Smooth muscle cell of the brain vasculature (primary cell): Measurements from ENCODE around the gene RABEP2.
"Not testable (repeated sequence)": the region's sequence is repeated elsewhere in the genome, so short reads cannot be mapped to it uniquely, and the experiment has no call there.

Source experiments
- DNase-seq: peaks from one replicate; pipeline ENCODE4 v3.0.0-alpha.2; 2012; ENCODE audit warnings: low read depth, low spot score

Gene RABEP2

DNA sequence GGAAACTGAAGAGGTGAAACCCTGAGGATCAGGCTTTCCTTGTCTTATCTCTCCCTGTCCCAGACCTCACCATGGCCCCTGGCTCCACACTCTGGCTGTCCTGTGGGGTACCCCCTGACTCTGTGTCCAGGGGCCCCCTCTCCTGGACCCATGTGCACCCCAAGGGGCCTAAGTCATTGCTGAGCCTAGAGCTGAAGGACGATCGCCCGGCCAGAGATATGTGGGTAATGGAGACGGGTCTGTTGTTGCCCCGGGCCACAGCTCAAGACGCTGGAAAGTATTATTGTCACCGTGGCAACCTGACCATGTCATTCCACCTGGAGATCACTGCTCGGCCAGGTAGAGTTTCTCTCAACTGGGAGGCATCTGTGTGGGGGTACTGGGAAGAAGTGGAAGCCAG is 8.1 kb upstream of the RABEP2 start:
- DNase-seq = no peak

- DNase-seq = no peak
Measured at GRCh38 chr16:28932339-28933141, 7.5 kb upstream of the RABEP2 start.

DNA sequence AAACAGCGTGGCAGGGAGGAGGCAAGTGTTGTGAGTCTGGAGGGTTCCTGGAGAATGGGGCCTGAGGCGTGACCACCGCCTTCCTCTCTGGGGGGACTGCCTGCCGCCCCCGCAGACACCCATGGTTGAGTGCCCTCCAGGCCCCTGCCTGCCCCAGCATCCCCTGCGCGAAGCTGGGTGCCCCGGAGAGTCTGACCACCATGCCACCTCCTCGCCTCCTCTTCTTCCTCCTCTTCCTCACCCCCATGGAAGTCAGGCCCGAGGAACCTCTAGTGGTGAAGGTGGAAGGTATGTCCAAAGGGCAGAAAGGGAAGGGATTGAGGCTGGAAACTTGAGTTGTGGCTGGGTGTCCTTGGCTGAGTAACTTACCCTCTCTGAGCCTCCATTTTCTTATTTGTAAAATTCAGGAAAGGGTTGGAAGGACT is 6.8 kb upstream of the RABEP2 start, which contains the start of gene CD19:
TSS of gene CD19 (plus strand) at position 171 of the 425 bp plus-strand sequence. CDS start at position 201, 30 bp downstream.
- no peak for DNase-seq

- no peak for DNase-seq
Measured at GRCh38 chr16:28930652-28931051, 5.6 kb upstream of the RABEP2 start.

GRCh38 chr16:28930203-28930602 is 5.2 kb upstream of the RABEP2 start:
- DNase-seq = no peak

GRCh38 chr16:28927815-28928214 is 2.8 kb upstream of the RABEP2 start:
- DNase-seq = no peak

- DNase-seq = not testable (repeated sequence)
Measured at GRCh38 chr16:28926284-28926683, 1.2 kb upstream of the RABEP2 start.

DNA sequence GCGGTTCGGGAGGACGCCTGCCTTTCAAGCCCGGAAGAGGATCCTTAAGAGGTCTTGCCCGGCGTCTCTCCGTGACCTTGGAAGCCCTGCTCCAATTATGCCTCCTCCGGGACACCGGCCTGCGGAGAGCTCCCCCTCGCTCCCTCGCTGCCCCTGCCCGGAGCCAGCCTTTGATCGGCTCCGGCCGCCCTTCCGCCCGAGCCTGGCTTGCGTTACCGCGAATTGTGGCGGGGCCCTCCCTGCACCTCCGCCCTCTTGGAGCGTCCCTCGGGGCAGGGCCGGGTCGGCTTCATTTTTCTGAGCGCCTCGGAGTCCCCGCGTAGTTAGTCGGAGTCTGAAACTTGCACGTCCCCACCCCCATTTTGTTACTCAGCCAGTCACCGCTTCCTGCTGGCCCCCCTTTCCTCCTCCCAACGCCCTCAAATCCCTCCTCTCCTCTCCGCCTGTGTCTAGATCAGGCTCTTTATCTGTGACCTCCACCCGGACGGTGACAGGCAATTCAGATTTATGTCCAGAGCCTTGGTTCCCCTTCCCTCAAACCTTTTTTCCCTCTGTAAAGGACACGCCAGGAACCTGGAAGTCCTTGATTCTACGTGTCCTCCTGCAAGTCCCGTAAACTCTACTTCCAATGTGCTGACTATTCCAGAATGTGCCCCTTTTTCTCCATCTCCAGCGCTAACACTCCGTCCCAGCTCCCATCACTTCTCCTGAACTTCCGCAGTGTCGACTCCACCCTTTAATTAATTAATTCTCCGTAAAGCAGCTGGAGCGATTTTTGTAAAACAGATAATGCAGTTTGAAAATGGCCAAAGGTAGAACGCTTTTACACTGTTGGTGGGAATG is 569 bp upstream of the RABEP2 start:
- DNase-seq = peak; percentile 44

DNA sequence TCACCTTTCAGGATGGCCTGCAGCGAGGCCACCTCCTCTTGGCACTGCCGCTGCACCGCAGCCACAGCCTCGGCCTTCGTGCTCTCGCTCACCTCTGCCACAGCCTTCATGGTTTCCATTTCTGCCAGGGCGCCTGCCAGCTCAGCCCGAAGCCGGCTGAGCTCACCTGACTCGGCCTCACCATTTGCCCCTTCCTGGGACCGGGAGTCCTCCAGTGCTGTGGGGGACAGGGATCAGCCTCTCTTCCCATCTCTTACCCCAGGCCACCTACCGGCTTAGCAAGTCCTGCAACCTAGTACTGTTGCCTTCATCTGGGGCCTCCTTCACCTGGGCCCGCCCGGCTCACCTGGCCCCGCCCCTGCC is 658 bp downstream of the RABEP2 start:
- DNase-seq = no peak

GRCh38 chr16:28923652-28924398 is 1.2 kb downstream of the RABEP2 start:
- DNase-seq = no peak

DNA sequence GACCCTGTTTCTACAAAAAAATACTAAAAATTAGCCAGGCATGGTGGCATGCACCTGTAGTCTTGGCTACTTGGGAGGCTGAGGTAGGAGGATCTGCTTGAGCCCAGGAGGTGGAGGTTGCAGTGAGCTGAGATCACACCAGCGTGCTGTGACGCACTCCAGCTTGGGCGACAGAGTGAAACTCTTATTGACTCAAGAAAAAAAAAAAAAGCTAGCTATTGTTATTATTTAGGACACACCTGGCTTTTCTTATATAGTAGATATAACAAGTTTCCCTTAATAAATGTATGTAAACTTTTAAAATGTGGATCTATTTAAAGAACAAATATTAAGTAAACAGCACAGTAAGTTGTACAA is 1.8 kb downstream of the RABEP2 start:
- no peak for DNase-seq

GRCh38 chr16:28918698-28919097 is 6.3 kb downstream of the RABEP2 start:
- no peak for DNase-seq

DNA sequence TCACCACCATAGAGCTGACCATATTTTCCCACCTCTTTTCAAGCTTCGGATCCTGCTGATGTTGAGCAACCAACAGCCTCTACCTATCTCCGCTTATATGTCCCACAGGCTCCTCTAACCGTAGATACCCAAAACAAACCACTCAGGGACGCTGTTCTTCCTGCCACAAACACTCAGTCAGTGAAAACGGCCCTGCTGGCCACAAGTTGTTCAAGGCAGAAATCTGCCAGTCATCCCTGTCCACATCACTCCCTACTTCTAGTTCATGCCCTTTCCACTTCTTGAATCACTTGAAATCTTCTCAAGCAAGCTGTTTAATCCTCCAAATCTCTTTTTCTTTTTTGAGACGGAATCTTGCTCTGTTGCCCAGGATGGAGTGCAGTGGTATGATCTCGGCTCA is 7.9 kb downstream of the RABEP2 start:
- DNase-seq = no peak

DNA sequence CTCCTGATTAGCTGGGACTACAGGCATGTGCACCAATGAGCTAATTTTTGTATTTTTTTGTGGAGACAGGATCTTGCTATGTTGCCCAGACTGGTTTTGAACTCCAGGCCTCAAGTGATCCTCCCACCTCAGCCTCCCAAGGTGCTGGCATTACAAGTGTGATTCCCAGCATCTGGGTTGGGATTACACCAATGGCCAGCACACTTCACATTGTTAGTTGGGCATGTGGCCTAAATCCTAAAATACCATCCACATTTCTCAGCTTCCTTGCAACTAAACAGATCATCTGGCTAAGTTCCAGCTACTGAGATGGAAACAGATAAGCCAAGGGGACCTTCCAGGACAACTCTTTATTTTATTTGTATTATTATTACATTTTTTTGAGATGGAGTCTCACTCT is 9.9 kb downstream of the RABEP2 start:
- no peak for DNase-seq

DNA sequence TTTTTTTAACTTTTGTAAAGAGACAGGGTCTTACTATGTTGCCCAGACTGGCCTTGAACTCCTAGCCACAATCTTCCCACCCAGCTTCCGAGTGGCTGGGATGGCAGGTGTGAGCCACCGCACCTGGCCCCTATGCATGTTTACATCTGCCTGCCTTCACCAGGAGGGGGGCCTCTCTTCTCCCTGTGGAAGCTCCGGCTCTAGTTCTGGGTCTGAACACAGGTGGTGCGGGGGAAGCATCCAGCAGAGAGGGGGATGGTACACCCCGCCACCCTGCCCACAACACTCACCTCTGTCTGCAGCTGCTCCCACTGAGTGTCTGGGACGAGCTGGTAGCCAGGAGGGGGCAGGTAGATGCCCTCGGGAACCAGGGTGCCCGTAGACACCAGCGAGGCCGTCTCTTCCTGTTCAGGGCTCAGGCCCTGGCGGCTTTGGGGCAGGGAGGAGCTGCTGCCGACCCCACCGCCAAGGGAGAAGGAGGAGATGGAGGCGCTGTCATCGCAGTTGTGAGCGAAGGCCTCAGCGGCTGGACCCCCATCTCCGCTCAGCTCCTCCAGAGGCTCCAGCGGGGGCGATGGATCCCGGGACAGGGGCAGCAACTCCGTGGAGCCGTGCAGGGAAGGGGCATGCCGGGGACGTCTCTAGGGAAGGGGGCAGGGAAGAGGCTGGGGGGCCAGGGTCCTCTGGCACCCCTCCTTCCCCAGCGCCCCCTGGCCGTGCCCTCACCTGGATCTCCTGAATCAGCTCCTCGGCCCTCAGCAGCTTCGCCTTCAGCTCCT is 10.9 kb downstream of the RABEP2 start:
- no peak for DNase-seq

- DNase-seq = no peak
Measured at GRCh38 chr16:28912558-28912957, 12.5 kb downstream of the RABEP2 start.

DNA sequence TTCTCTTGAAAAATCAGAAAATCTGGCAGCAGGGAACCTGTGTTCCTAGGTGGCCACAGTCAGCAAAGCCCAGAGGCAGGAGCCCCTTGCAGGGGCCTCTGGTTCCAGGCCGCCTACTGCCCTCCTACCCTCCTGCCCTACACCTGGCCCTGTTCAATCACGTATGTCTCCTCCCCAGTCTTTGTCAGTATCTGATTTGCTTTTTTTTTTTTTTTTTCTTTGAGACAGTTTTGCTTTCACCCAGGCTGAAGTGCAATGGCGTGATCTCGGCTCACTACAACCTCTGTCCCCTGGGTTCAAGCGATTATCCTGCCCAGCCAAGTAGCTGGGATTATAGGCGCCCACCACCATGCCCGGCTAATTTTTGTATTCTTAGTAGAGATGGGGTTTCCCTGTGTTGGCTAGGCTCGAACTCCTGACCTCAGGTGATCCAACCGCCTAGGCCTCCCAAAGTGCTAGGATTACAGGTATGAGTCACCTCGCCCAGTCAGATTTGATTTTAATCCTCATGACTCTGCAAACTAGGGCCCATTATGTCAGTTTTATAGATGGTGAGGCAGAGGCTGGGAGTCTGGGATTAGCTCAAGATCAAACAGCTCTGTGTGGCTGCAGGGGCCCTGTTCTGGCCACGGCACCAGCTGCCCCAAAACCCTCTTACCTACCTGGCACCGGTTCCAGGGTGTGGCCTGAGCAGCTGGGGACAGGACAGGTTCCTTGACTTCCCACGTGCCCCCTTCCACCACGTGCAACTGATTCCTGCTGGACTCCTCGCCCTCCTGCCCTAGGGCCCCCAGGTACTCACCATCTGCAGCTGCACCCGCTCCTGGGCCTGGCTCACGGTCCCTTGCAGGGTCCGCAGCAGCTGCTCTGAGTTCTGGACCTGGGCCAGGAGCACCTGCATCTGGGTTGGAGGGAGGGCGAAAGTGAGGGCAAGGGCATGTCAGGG is 14.7 kb downstream of the RABEP2 start:
- no peak for DNase-seq

DNA sequence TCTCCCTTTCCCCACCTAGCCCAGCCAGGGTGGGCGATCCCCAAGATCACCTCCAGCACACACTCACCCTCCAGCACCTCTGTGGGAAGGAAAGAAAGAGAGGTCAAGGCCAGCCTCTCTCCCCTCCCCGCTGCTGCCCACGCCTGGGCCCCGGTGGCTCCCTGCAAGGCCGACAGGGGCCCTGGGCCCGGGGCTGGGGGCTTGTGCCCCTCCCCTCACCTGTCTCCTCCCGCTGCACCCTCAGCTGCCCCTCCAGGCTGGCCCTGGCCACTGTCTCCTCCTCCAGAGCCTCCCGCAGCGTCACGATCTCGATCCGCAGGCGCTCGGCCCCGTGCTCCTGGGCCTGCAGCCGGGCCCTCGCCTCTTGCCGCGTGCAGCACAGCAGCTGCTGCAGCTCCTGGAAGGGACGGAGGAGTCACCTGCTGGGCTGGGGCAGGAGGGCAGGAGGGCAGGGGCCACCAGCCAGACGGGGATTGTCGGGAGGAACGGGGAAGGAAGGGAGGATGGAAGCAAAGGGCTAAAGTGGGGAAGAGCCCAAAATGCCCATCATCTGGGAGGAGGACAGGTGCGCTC is 19.2 kb downstream of the RABEP2 start:
- DNase-seq = no peak

DNA sequence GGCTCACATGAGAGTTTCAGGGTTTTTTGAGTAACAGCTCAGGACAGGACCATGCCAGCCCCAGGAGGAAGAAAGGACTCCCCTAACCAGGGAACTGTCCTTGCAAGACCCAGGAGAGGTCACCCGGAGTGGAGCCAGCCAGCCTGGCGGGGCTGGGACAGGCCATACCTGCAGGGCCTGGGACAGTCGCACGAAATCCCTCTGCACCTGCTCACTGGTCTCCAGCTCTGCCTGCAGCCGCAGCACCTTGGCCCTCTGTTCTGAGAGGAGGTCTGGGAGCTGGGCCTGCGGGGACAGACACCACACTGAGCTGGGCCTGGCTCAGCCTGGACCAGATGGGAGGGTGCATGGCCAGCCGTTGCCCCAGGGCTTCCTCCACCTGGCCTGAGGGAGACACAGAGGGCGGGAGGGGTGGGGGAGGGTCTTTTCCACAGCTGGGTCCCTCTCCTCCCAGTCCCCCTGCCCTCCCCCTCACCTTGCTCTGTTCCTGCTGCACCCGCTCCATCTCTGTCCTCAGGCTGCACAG is 19.7 kb downstream of the RABEP2 start:
- no peak for DNase-seq

DNA sequence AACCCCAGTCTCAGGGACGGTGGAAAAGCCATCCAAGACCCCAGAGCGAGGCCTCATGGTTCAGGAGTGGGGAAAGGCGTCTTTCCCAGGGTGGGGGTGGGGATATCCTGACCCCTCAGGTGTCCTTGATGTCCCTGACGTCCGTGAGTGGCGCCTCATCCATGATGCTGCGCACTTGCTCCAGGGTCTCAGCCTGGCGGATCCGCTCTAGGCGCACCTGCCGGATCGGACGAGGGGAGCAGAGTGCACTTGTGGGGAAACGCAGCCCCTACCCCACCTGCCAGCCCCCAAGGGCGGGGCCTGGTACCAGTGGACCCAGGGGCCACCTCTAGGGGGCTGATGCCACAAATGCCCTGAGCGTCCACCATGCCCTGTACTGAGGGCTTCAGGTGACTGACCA is 20.2 kb downstream of the RABEP2 start:
- no peak for DNase-seq
